Activated T-cell treated with anti-CD3 and anti-CD28 coated beads, Interleukin-2, amount 50 U/mL, for 4 hours (primary cell): Measurements from ENCODE around the gene ACRBP. TPM values are rescaled to one million over a fixed set of nuclear protein-coding genes. Genes with fewer than 3 reads are reported as not detected.
A peak's percentile ranks its signal among the peaks of the same experiment; 100 is the strongest.

ENCODE experiments used
- ATAC-seq, 2 donors: fragments of 200-7000 bp; cut with Tn5 transposase; one replicate each; pipeline ENCODE4 v1.10.0; 2021
- DNase-seq: peaks from one replicate; pipeline ENCODE4 v3.0.0-alpha.2; 2020
- H3K27me3 Mint-ChIP-seq: one replicate; pipeline ENCODE4 v1.8.0; 2021; ENCODE audit warnings: low read depth, mixed read lengths
- H3K36me3 Mint-ChIP-seq: one replicate; pipeline ENCODE4 v1.8.0; 2022; ENCODE audit warnings: mixed read lengths; ENCODE audit not compliant: insufficient read depth
- H3K4me1 Mint-ChIP-seq: one replicate; pipeline ENCODE4 v1.8.0; 2021; ENCODE audit warnings: low read depth, mixed read lengths
- H3K4me3 Mint-ChIP-seq: one replicate; pipeline ENCODE4 v1.8.0; 2021; ENCODE audit warnings: mild to moderate bottlenecking, moderate library complexity, mixed read lengths
- H3K9me3 Mint-ChIP-seq: one replicate; pipeline ENCODE4 v1.8.0; 2021; ENCODE audit warnings: mixed read lengths
- total RNA-seq, 3 donors: library from RNA; stranded (reverse); gene quantifications; one replicate each; pipeline ENCODE4 v1.2.1, GENCODE V29; 2021

ACRBP gene
- total RNA-seq, 3 donors from 2014 or later = 0.65 to 1.3 (median 0.71) TPM

GRCh38 chr12:6614513-6615172 is 32.6 kb downstream of the ACRBP start:
- Mint-ChIP-seq H3K4me3 (no peak overlapping the region), H3K4me1 (peaks cover 33% of the 10 kb centered on the region), H3K36me3 (peaks cover 3% of the 10 kb centered on the region), H3K9me3 (no peaks in the 10 kb centered on the region), H3K27me3 (no peaks in the 10 kb centered on the region)
- no peak for DNase-seq
- no peak for ATAC-seq

- H3K27me3 Mint-ChIP-seq = no peaks in the 10 kb centered on the region
- H3K36me3 Mint-ChIP-seq = no peaks in the 10 kb centered on the region
- ATAC-seq (peak in 1 of 2 donors; percentile 9), DNase-seq (peak; percentile 20)
- H3K9me3 Mint-ChIP-seq = no peaks in the 10 kb centered on the region
- no peak overlapping the region for H3K4me3 Mint-ChIP-seq
- peaks cover 33% of the 10 kb centered on the region for H3K4me1 Mint-ChIP-seq
Observed at GRCh38 chr12:6613776-6614512, 33.3 kb downstream of the ACRBP start.

GRCh38 chr12:6613015-6613775 is 34.0 kb downstream of the ACRBP start:
- Mint-ChIP-seq H3K36me3 (no peaks in the 10 kb centered on the region), H3K9me3 (no peaks in the 10 kb centered on the region), H3K4me3 (no peak overlapping the region), H3K4me1 (peaks cover 33% of the 10 kb centered on the region), H3K27me3 (no peaks in the 10 kb centered on the region)
- no peak for ATAC-seq
- no peak for DNase-seq

- H3K4me3 Mint-ChIP-seq = peak overlapping the region; percentile 24
- H3K9me3 Mint-ChIP-seq = no peaks in the 10 kb centered on the region
- no peak for ATAC-seq
- H3K36me3 Mint-ChIP-seq = no peaks in the 10 kb centered on the region
- H3K27me3 Mint-ChIP-seq = no peaks in the 10 kb centered on the region
- H3K4me1 Mint-ChIP-seq = peaks cover 33% of the 10 kb centered on the region
- DNase-seq = no peak
Observed at GRCh38 chr12:6612652-6613014, 34.6 kb downstream of the ACRBP start.

- Mint-ChIP-seq H3K9me3 (no peaks in the 10 kb centered on the region), H3K4me3 (peak overlapping the region; percentile 24), H3K27me3 (no peaks in the 10 kb centered on the region), H3K4me1 (peaks cover 33% of the 10 kb centered on the region), H3K36me3 (no peaks in the 10 kb centered on the region)
- DNase-seq (no peak), ATAC-seq (no peak)
Observed at GRCh38 chr12:6612247-6612646, 35.0 kb downstream of the ACRBP start.

- H3K9me3 Mint-ChIP-seq = no peaks in the 10 kb centered on the region
- H3K4me3 Mint-ChIP-seq = no peak overlapping the region
- peak; percentile 15 for DNase-seq
- H3K27me3 Mint-ChIP-seq = no peaks in the 10 kb centered on the region
- no peak for ATAC-seq
- peaks cover 46% of the 10 kb centered on the region for H3K4me1 Mint-ChIP-seq
- peaks cover 16% of the 10 kb centered on the region for H3K36me3 Mint-ChIP-seq
Observed at GRCh38 chr12:6608592-6609281, 38.5 kb downstream of the ACRBP start.

- DNase-seq (peak; percentile 46), ATAC-seq (peak; percentile 27 to 35)
- peaks cover 50% of the 10 kb centered on the region for H3K4me1 Mint-ChIP-seq
- no peak overlapping the region for H3K4me3 Mint-ChIP-seq
- H3K27me3 Mint-ChIP-seq = no peaks in the 10 kb centered on the region
- H3K36me3 Mint-ChIP-seq = peaks cover 21% of the 10 kb centered on the region
- H3K9me3 Mint-ChIP-seq = no peaks in the 10 kb centered on the region
Observed at GRCh38 chr12:6607751-6608591, 39.3 kb downstream of the ACRBP start.

- Mint-ChIP-seq H3K4me3 (peak overlapping the region; percentile 93), H3K4me1 (peaks cover 50% of the 10 kb centered on the region)
- peak; percentile 71 for DNase-seq
Observed at GRCh38 chr12:6606331-6607131, 40.7 kb downstream of the ACRBP start.

GRCh38 chr12:6605421-6606330 is 41.6 kb downstream of the ACRBP start:
- ATAC-seq (peak; percentile 46 to 53), DNase-seq (peak; percentile 48)
- Mint-ChIP-seq H3K4me1 (peaks cover 45% of the 10 kb centered on the region), H3K27me3 (no peaks in the 10 kb centered on the region), H3K9me3 (no peaks in the 10 kb centered on the region), H3K36me3 (peaks cover 40% of the 10 kb centered on the region), H3K4me3 (peak overlapping the region; percentile 93)

More at GRCh38 chr12:6606331-6607131, 40.7 kb downstream of the ACRBP start:
- H3K36me3 Mint-ChIP-seq = peaks cover 32% of the 10 kb centered on the region
- H3K9me3 Mint-ChIP-seq = no peaks in the 10 kb centered on the region
- ATAC-seq = peak; percentile 36 to 39
- no peaks in the 10 kb centered on the region for H3K27me3 Mint-ChIP-seq

- Mint-ChIP-seq H3K4me1 (peaks cover 47% of the 10 kb centered on the region), H3K27me3 (no peaks in the 10 kb centered on the region), H3K9me3 (no peaks in the 10 kb centered on the region), H3K36me3 (peaks cover 52% of the 10 kb centered on the region), H3K4me3 (peak overlapping the region; percentile 93)
- no peak for DNase-seq
- ATAC-seq = no peak
Observed at GRCh38 chr12:6604259-6605029, 42.8 kb downstream of the ACRBP start.

- Mint-ChIP-seq H3K4me1 (peaks cover 47% of the 10 kb centered on the region), H3K36me3 (peaks cover 58% of the 10 kb centered on the region), H3K27me3 (no peaks in the 10 kb centered on the region), H3K9me3 (no peaks in the 10 kb centered on the region), H3K4me3 (peak overlapping the region; percentile 93)
- DNase-seq (peak; percentile 19), ATAC-seq (no peak)
Observed at GRCh38 chr12:6603095-6603567, 44.1 kb downstream of the ACRBP start.
